RWPE1 (cell line): Measurements from ENCODE around the gene TSR2.

ENCODE experiments used
- CTCF ChIA-PET: fragments of 350-600 bp; sonication (Branson Sonifier 250); formaldehyde crosslinking; extraction: SDS; loops from one replicate; lab custom pipeline; 2021; lab: Yijun Ruan, JAX
- POLR2A ChIA-PET: fragments of 400-600 bp; formaldehyde crosslinking; extraction: SDS; loops from one replicate; lab custom pipeline; 2020; ENCODE audit warnings: antibody characterized with exemption; ENCODE audit not compliant: low non-redundant PET; lab: Yijun Ruan, JAX
- DNase-seq: peaks from one replicate; pipeline ENCODE4 v3.0.0; 2012; ENCODE audit warnings: low spot score
- H3K27ac ChIP-seq: fragments of 450-650 bp; 2 replicates; pipeline ENCODE4 v1.5.1; 2017
- TF ChIP-seq, protein P1 (sequence below): fragments of 450-650 bp; conservative IDR thresholded peaks from 2 replicates; pipeline ENCODE4 v1.5.1; 2017; ENCODE audit warnings: low read depth, mild to moderate bottlenecking

TSR2 gene

DNA sequence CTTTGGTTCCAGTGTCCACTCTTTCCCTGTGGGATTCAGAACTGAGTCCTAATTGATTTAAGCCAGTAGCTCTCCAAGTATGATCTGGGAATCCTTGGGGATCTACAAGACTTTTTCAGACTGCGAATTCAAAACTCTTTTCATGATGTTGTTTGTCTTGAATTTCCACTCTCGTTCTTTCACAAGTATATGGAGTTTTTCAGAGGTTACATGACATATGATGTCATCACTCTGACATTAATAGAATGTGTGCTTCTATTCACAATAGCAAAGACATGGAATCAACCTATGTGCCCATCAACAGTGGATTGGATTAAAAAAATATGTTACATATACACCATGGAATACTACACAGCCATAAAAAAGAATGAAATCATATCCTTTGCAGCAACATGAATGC, 23.2 kb upstream of the TSR2 start:
- ChIA-PET CTCF (no interaction called here), POLR2A (no interaction called here)
- DNase-seq, result no peak
- H3K27ac ChIP-seq, result no peak overlapping the region
- TF ChIP-seq, protein P1, sequence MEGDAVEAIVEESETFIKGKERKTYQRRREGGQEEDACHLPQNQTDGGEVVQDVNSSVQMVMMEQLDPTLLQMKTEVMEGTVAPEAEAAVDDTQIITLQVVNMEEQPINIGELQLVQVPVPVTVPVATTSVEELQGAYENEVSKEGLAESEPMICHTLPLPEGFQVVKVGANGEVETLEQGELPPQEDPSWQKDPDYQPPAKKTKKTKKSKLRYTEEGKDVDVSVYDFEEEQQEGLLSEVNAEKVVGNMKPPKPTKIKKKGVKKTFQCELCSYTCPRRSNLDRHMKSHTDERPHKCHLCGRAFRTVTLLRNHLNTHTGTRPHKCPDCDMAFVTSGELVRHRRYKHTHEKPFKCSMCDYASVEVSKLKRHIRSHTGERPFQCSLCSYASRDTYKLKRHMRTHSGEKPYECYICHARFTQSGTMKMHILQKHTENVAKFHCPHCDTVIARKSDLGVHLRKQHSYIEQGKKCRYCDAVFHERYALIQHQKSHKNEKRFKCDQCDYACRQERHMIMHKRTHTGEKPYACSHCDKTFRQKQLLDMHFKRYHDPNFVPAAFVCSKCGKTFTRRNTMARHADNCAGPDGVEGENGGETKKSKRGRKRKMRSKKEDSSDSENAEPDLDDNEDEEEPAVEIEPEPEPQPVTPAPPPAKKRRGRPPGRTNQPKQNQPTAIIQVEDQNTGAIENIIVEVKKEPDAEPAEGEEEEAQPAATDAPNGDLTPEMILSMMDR, result no peak

DNA sequence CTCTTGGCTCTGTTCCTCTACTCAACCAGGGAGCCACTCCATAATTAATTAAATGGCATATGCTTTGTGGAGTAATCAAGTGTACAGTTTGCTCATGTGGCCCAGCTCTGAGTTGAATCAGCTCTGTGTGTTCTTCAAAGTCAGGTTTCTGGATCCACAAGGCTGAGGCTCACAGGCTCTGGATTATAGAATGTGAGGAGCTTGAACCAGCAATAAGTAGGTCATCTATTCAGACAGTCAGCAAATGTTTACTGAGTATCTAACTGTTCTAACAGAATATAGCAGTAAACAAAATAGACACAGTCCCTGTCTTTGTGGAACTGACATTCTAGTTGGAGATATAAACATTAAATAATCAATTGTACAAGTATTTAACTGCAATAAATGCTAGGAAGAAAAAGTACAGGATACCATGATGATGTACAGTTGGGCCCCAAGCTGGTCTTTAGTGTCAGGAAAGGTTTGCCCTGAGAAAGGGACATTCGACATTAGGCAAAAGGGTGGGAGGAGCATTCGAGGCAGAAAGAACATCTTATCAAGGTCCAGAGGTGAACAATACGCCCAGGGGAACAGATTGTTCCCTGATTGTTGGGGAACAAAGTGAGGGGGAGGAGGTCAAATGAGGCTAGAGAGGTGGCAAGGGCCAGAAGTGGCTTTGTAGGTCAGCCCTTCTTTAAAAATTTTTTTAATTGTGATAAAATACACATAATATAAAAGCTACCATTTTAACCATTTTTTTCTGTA, 20.5 kb upstream of the TSR2 start:
- DNase-seq, result no peak
- ChIA-PET CTCF (no interaction called here), POLR2A (no interaction called here)
- TF ChIP-seq, protein P1, result no peak
- no peak overlapping the region for H3K27ac ChIP-seq

DNA sequence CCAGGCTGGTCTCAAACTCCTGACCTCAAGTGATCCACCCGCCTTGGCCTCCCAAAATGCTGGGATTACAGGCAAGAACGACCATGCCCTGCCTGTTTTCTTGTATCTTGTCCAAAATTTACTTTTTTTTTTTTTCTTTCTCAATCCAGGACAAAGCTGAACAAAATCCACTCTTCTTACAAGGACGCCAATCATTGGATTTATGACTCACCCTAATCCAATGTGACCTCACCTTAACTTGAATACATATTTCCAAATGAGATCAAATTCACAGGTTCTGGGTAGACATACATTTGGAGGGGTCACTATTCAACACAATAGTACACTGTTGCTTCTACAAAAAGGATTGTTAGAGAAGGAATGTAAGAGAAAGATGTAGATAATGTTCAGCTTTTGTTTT, 18.0 kb upstream of the TSR2 start:
- DNase-seq, result no peak
- ChIA-PET CTCF (interaction anchor here (0.7 kb wide), 1 partner anchor 633 kb away, joined by 12 read pairs; no protein-coding TSS in a partner anchor), POLR2A (no interaction called here)
- TF ChIP-seq, protein P1, result no peak
- no peak overlapping the region for H3K27ac ChIP-seq

DNA sequence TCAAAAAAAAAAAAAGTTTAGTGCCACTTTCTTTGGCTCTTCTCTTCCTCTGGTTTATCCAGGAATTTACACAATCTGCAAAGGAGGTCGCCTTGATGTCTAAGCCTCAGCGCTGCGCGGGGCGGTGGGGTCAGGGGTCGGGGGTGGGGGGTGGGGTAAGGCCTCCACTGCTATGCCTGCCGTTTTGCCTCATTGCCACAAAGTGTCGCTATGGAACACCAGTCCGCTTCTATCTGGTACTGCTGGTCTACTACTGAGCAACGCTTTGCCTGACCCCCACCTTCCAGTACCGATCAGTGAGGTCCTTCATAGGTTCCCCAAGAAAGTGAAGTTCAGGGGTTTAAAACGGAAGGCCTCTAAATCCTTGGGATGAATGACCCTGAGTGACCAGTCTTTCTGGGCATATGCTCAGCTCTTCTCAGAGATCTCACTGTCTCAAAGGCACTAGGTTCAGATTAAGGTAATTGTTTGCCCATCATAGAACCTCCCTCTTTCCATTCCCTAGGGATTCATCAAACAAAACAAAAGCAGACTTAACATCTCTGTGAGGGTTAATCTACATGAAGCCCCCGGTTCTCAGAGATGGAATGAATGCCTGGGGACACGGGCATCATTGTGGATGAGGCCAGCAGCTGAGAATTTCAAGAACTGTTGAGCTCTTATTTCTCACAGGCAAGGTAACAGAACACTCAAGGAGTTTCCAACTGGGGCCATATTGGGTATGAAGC, 16.9 kb upstream of the TSR2 start:
- DNase-seq, result no peak
- TF ChIP-seq, protein P1, result no peak
- no peak overlapping the region for H3K27ac ChIP-seq
- CTCF ChIA-PET, result no interaction called here
- POLR2A ChIA-PET, result no interaction called here

DNA sequence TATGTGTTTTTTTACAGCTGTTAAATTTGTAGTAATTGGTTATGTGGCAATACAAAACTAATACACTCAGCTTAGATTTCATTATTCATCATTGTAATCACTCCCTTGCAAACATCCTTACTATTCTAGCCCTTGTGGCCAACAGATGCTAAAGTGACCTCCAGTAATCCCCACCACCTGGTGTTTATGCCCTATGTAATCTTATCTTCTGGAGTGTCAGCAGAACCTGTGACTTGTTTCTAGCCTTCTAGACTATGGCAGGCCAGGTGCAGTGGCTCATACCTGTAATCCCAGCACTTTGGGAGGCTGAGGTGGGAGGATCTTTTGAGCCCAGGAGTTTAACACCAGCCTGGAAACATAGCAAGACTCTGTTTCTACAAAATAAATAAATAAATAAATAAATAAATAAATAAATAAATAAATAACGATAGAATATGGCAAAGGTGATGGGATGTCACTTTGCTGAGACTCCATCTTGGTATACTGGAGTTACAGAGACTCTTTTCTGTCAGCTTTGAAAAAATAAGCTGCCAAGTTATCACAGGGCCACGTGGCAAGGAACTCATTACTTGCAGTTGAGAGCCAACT, 12.3 kb upstream of the TSR2 start:
- ChIA-PET CTCF (no interaction called here), POLR2A (no interaction called here)
- TF ChIP-seq, protein P1, result no peak
- no peak overlapping the region for H3K27ac ChIP-seq
- DNase-seq, result no peak

DNA sequence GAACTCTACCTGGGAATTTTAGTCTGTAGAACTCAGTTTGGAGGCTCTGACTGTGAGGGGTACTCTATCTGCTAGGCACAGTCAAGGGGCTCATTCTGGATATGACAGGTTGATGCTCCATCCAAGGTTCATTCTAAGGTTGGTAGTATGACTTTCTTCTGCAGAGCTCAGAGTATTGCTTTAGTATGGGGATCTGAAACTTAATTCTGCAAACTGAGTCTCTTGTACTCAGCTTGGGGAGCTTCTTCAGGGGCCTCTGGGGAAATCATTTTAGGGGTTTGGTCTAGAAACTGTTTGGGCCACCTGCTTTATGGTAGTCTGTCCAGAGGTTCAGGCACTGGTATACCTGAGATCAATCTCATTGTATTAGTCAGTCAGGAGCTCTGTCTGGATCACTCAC, 9.7 kb upstream of the TSR2 start:
- H3K27ac ChIP-seq, result no peak overlapping the region
- TF ChIP-seq, protein P1, result no peak
- CTCF ChIA-PET, result no interaction called here
- no peak for DNase-seq
- POLR2A ChIA-PET, result no interaction called here
